Amniotic epithelial cell (primary cell): Measurements from ENCODE around the gene CPED1.
"Not testable (repeated sequence)": the region's sequence is repeated elsewhere in the genome, so short reads cannot be mapped to it uniquely, and the experiment has no call there.

Source experiments
- DNase-seq: peaks from one replicate; pipeline ENCODE4 v3.0.0-alpha.2; 2010; ENCODE audit warnings: low read depth

CPED1 gene

GRCh38 chr7:121041516-121042148, 53.1 kb downstream of the CPED1 start:
- DNase-seq, result peak; percentile 23

- no peak for DNase-seq
Observed at GRCh38 chr7:121042195-121042594, 53.7 kb downstream of the CPED1 start.

- no peak for DNase-seq
Observed at GRCh38 chr7:121042899-121043298, 54.4 kb downstream of the CPED1 start.

- DNase-seq, result no peak
Observed at GRCh38 chr7:121043314-121044234, 55.1 kb downstream of the CPED1 start.

DNA sequence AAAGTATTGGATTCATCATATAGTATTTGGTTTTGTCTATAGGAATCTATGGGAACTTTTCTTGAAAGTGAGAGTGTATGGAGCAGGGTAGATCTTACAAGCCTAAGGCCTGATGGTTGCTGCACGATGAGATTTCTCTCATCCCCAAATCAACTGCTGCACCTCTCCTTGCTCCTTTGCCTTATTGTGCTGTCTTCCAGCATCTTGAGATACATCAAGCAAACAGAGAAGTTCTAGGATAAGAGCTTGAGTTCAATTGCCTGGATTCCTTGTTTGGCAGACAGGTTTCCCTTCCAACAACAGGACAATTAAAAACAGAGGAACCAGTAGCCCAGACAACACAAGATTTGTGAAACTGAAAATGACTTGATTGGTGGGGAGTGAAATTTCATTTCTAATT, 56.6 kb downstream of the CPED1 start:
- no peak for DNase-seq

DNA sequence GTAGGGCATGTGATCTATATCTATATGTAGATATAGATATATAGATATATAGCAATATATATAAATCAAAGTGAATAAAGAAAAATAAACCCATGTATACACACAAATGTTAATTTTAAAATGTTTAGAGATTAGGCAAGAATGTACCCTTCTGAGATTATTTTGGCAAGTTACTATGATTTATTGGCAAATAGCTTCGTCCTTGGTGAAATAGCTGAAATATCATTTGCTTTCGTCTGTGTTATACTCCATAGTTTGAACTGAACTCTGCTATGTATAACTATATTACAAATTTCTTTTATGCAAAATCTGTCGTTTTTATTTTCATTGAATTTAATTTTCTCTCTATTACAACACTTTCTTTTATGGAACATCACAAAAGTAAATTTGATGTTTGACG, 57.5 kb downstream of the CPED1 start:
- no peak for DNase-seq

- peak; percentile 39 for DNase-seq
Observed at GRCh38 chr7:121046893-121047468, 58.5 kb downstream of the CPED1 start.

GRCh38 chr7:121048195-121048594, 59.7 kb downstream of the CPED1 start:
- DNase-seq, result no peak

- DNase-seq, result no peak
Observed at GRCh38 chr7:121049028-121049791, 60.7 kb downstream of the CPED1 start.

DNA sequence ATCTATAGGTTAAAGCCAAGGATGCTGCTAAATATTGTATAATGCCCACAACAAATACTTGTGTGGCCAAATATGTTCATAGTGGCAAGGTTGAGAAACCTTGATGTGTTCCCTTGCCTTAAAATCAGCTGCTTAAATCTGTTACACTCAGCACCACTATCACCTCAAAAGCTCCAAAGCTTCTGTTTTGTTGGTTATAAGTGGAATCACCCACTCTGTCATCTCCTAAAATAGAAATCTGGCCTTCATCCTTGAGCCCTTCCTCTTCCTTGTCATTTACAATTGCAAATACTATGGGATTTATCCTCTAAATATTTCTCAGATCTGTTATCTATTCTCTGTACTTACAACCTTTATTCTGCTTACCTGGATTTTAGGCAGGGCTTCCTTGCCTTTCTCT, 61.4 kb downstream of the CPED1 start:
- no peak for DNase-seq

GRCh38 chr7:121053219-121053618, 64.7 kb downstream of the CPED1 start:
- DNase-seq, result no peak

- no peak for DNase-seq
Observed at GRCh38 chr7:121054925-121055324, 66.4 kb downstream of the CPED1 start.

- no peak for DNase-seq
Observed at GRCh38 chr7:121057878-121058277, 69.4 kb downstream of the CPED1 start.

DNA sequence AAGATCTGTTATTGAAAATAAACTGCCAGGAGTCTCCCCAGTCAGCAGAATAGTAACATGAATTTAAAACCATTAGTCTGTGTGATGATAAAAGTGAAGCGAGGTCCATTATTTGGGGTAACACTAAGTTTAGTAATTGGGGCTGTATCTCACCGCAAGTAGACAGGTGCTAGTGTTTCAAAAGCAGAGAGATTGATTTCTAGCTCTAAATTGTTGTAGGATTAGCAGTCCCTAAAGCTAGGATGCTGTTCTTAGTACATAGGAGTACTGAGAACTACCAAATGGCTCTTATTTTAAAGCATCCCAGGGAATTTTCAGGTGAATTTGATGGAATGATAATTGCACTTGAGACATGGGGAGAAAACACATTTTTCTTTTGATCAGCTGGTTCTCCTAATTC, 70.5 kb downstream of the CPED1 start:
- no peak for DNase-seq

DNA sequence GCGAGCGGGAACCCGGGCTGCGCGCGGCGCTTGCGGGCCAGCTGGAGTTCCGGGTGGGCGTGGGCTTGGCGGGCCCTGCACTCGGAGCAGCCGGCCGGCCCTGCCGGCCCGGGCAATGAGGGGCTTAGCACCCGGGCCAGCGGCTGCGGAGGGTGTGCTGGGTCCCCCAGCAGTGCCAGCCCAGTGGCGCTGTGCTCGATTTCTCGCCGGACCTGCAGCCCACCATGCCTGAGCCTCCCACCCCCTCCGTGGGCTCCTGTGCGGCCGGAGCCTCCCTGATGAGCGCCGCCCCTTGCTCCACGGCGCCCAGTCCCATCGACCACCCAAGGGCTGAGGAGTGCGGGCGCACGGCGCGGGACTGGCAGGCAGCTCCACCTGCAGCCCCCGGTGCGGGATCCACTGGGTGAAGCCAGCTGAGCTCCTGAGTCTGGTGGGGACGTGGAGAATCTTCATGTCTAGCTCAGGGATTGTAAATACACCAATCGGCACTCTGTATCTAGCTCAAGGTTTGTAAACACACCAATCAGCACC, 71.5 kb downstream of the CPED1 start:
- DNase-seq, result not testable (repeated sequence)

DNA sequence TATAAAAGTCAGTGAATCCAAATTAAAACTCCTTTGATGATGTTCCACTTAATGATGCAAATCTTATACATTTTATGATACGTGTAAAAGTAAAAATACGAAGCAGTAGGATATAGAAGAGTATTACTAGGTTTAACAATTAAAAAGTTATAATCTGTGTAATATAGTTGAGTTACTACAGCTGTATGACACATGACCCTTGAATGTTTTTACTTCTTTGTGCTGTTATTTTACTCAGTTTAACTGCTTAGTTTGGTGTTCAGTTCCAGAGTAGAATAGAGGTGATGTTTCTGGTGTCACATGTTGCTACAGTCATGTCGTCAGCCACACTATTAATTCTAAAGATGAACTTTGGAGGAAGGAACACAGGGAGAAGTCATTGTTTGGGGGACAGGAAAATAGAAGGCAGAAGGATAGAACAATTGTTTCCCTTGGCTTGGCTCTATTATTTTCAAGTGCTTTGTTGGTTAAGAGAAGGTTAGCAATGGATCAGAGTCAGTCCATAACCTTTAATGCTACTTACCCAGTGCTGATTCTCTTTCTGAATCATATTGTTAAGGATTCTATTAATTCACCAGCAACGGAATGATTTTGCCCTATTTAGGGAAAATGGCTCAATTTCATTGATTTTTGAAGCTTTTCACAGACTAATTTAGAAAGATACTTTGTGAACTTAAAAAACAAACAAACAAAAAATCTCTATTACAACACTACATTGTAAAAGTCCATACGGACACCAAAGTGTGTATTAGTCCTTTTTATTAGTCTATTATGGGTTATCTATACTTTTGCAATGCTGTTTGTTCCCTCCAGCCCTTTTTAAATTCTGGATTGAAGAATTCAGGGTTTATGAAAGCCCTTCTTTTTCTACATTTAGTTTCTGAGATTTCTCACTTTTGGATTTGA, 73.4 kb downstream of the CPED1 start:
- DNase-seq, result no peak

DNA sequence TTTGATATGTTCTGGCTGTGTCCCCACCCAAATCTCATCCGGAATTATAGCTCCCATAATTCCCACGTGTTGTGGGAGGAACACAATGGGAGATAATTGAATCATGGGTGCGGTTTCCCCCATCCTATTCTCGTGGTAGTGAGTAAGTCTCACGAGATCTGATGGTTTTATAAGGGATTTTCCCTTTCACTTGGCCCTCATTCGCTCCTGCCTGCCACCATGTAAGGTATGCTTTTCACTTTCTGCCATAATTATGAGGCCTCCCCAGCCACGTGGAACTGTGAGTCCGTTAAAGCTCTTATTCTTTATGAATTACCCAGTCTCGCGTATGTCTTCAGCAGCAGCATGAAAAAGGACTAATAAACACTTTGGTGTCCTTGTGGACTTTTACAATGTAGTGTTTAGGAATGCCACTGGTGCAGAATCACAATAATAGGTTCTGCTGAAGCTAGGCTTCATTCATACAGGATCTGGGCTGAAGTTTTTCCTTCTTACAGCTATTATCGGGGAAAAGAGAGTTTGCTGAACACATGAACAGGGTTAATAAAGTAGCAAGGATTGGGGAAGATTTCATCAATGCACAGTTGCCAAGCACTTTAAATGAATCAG, 74.3 kb downstream of the CPED1 start:
- no peak for DNase-seq

DNA sequence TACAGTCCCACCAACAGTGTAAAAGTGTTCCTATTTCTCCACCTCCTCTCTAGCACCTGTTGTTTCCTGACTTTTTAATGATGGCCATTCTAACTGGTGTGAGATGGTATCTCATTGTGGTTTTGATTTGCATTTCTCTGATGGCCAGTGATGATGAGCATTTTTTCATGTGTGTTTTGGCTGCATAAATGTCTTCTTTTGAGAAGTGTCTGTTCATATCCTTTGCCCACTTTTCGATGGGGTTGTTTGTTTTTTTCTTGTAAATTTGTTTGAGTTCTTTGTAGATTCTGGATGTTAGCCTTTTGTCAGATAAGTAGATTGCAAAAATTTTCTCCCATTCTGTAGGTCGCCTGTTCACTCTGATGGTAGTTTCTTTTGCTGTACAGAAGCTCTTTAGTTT, 79.2 kb downstream of the CPED1 start:
- not testable (repeated sequence) for DNase-seq

- DNase-seq, result peak; percentile 67
Observed at GRCh38 chr7:121069346-121070100, 81.0 kb downstream of the CPED1 start.

DNA sequence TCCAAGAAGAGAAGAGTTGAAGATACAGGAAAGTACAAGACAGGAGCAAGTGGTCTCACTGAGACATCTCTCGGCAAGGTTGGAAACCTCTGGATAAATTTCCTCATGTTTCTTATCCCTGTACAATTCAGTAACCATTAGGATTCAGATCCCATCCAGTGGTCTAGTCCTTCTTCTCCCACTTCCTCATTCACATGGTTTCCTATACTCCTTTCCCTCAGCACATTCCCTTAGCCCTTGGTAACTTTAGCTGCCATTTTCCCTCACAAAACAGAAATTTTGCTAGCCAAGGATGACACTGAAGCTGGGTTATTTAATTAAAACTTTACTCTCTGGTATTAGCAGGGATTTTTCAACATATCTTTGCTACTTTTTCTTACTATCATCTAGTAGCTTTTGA, 82.6 kb downstream of the CPED1 start:
- no peak for DNase-seq
